ENCODE data around the gene FNBP1L. TPM values are rescaled to one million over a fixed set of nuclear protein-coding genes. Genes with fewer than 3 reads are reported as not detected.

FNBP1L gene
- total and polyA plus RNA-seq, 7 donors = 13.4 to 30.7 (median 20.1) TPM

GRCh38 chr1:93415296-93415695, 32.6 kb upstream of the FNBP1L start:
- no peak for DNase-seq
- 79 to 92% methylated on average over 3 of the region's 3 CpGs for WGBS, 2 donors
- no peaks in the 10 kb centered on the region for H3K27me3 ChIP-seq
- H3K9me3 ChIP-seq = no peaks in the 10 kb centered on the region
- intact Hi-C loops (cut with DNase I) = no loop called here
- TF ChIP-seq POLR2A (IDR thresholded peaks at IDR 0.05) (no peak), POLR2AphosphoS5 (IDR thresholded peaks at IDR 0.05) (no peak)
- no peaks in the 10 kb centered on the region for H3K36me3 ChIP-seq
- H3K27ac ChIP-seq = peak overlapping the region in 1 of 4 donors; percentile 10
- H3K4me3 ChIP-seq = peak overlapping the region in 2 of 4 donors; percentile 4 to 22
- H3K4me1 ChIP-seq = no peaks in the 10 kb centered on the region

- H3K4me1 ChIP-seq = no peaks in the 10 kb centered on the region
- no peak overlapping the region for H3K27ac ChIP-seq
- intact Hi-C loops (cut with DNase I) = no loop called here
- 81 to 98% methylated on average over 2 of the region's 2 CpGs for WGBS, 2 donors
- no peaks in the 10 kb centered on the region for H3K36me3 ChIP-seq
- H3K27me3 ChIP-seq = no peaks in the 10 kb centered on the region
- H3K9me3 ChIP-seq = no peaks in the 10 kb centered on the region
- H3K4me3 ChIP-seq = no peak overlapping the region
- TF ChIP-seq POLR2A (IDR thresholded peaks at IDR 0.05) (no peak), EP300 (IDR thresholded peaks at IDR 0.05) (no peak), CTCF (IDR thresholded peaks at IDR 0.05) (no peak), POLR2AphosphoS5 (IDR thresholded peaks at IDR 0.05) (no peak)
- no peak for DNase-seq
Measured at GRCh38 chr1:93416183-93416582, 31.7 kb upstream of the FNBP1L start.

GRCh38 chr1:93419344-93419743, 28.6 kb upstream of the FNBP1L start:
- 85 to 92% methylated on average over 2 of the region's 2 CpGs for WGBS, 2 donors
- Histone ChIP-seq H3K4me1 (no peaks in the 10 kb centered on the region), H3K27me3 (no peaks in the 10 kb centered on the region), H3K4me3 (no peak overlapping the region), H3K36me3 (no peaks in the 10 kb centered on the region), H3K27ac (no peak overlapping the region), H3K9me3 (no peaks in the 10 kb centered on the region)
- intact Hi-C loops (cut with DNase I) = no loop called here
- TF ChIP-seq POLR2A (IDR thresholded peaks at IDR 0.05) (no peak), EP300 (IDR thresholded peaks at IDR 0.05) (no peak), POLR2AphosphoS5 (IDR thresholded peaks at IDR 0.05) (no peak), CTCF (IDR thresholded peaks at IDR 0.05) (no peak)
- DNase-seq = no peak

- WGBS, 2 donors = 96 to 97% methylated on average over 2 of the region's 2 CpGs
- TF ChIP-seq POLR2AphosphoS5 (IDR thresholded peaks at IDR 0.05) (no peak), POLR2A (IDR thresholded peaks at IDR 0.05) (no peak), EP300 (IDR thresholded peaks at IDR 0.05) (no peak), CTCF (IDR thresholded peaks at IDR 0.05) (no peak)
- no peak overlapping the region for H3K4me3 ChIP-seq
Measured at GRCh38 chr1:93420400-93420799, 27.5 kb upstream of the FNBP1L start.

GRCh38 chr1:93426181-93426580, 21.7 kb upstream of the FNBP1L start:
- Histone ChIP-seq H3K27ac (no peak overlapping the region), H3K9me3 (no peaks in the 10 kb centered on the region), H3K4me1 (no peaks in the 10 kb centered on the region), H3K27me3 (no peaks in the 10 kb centered on the region), H3K36me3 (no peaks in the 10 kb centered on the region), H3K4me3 (no peak overlapping the region)
- intact Hi-C loops (cut with DNase I) = no loop called here
- TF ChIP-seq POLR2AphosphoS5 (IDR thresholded peaks at IDR 0.05) = no peak
- no peak for TF ChIP-seq POLR2A (IDR thresholded peaks at IDR 0.05)
- TF ChIP-seq EP300 (IDR thresholded peaks at IDR 0.05) = no peak
- TF ChIP-seq CTCF (IDR thresholded peaks at IDR 0.05) = no peak
- 77 to 88% methylated on average over 2 of the region's 2 CpGs for WGBS, 2 donors
- DNase-seq = no peak

More at GRCh38 chr1:93420400-93420799, 27.5 kb upstream of the FNBP1L start:
- no peaks in the 10 kb centered on the region for H3K9me3 ChIP-seq
- H3K27ac ChIP-seq = no peak overlapping the region
- H3K27me3 ChIP-seq = no peaks in the 10 kb centered on the region
- H3K4me1 ChIP-seq = no peaks in the 10 kb centered on the region
- intact Hi-C loops (cut with DNase I) = no loop called here
- no peaks in the 10 kb centered on the region for H3K36me3 ChIP-seq
- DNase-seq = no peak
